Activated CD8-positive, alpha-beta T cell treated with anti-CD3 and anti-CD28 coated beads, Interleukin-2, amount 10 ng/mL, durations not matched to agents 7 days and 5 days (primary cell): ENCODE data around the gene CMTM6. TPM values are rescaled to one million over a fixed set of nuclear protein-coding genes. Genes with fewer than 3 reads are reported as not detected.

Experiments used
- ATAC-seq: fragments of 150-1000 bp; cut with Tn5 transposase; one replicate; pipeline ENCODE4 v1.10.0; 2021; ENCODE audit warnings: moderate library complexity
- CTCF ChIA-PET: fragments of 350-600 bp; sonication (Branson Sonifier 250); formaldehyde crosslinking; loops from one replicate; lab custom pipeline; 2021; ENCODE audit warnings: antibody characterized with exemption; lab: Charles Lee
- POLR2A ChIA-PET: fragments of 350-600 bp; sonication (Branson Sonifier 250); formaldehyde crosslinking; loops from one replicate; lab custom pipeline; 2021; ENCODE audit warnings: antibody characterized with exemption; lab: Charles Lee
- DNase-seq: peaks from one replicate; pipeline ENCODE4 v3.0.0-alpha.2; 2020
- H3K27ac Mint-ChIP-seq: one replicate; pipeline ENCODE4 v1.8.0; 2021; ENCODE audit warnings: mild to moderate bottlenecking, mixed read lengths
- H3K27me3 Mint-ChIP-seq: one replicate; pipeline ENCODE4 v1.8.0; 2021; ENCODE audit warnings: low read depth, mixed read lengths
- H3K36me3 Mint-ChIP-seq: one replicate; pipeline ENCODE4 v1.8.0; 2021; ENCODE audit warnings: low read depth, mixed read lengths
- H3K4me1 Mint-ChIP-seq: one replicate; pipeline ENCODE4 v1.8.0; 2021; ENCODE audit warnings: low read depth, mixed read lengths
- H3K4me3 Mint-ChIP-seq: one replicate; pipeline ENCODE4 v1.8.0; 2021; ENCODE audit warnings: mild to moderate bottlenecking, mixed read lengths
- H3K9me3 Mint-ChIP-seq: one replicate; pipeline ENCODE4 v1.8.0; 2022; ENCODE audit warnings: mixed read lengths; ENCODE audit not compliant: insufficient read depth
- total RNA-seq, 2 experiments: library from RNA; stranded (reverse); gene quantifications; one replicate each; pipeline ENCODE4 v1.2.3, GENCODE V29; 2021

The CMTM6 gene
- total RNA-seq, 2 experiments from 2014 or later = 49.1 to 51.5 TPM

DNA sequence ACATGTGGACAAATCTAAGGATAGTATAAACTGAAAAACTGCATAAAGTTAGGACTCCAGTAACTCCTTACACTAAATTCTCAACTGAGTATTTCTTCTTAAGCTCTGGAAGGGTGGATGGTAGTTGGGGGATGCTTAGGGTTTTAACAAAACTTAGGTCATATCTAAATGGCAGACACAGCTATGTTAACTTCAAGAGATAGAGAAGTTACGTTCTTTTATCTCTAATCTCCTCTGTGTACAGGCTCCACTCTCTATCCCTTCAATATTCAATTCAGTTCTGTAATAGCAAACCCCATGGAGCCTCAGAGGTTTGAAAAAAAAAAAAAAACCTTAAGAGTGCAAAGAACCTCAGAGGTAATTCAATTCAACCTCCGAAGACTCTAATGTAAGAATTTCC, 3.1 kb downstream of the CMTM6 start:
- Mint-ChIP-seq H3K4me1 (peaks cover 38% of the 10 kb centered on the region), H3K27ac (peak overlapping the region; percentile 28), H3K36me3 (peaks cover 21% of the 10 kb centered on the region), H3K4me3 (no peak overlapping the region), H3K27me3 (no peaks in the 10 kb centered on the region), H3K9me3 (no peaks in the 10 kb centered on the region)
- CTCF ChIA-PET = interaction anchor here (1.0 to 2.8 kb wide), 2 partner anchors 11 to 124 kb away, joined by 3 to 13 read pairs; no protein-coding TSS in a partner anchor
- ATAC-seq (no peak), DNase-seq (no peak)
- POLR2A ChIA-PET = no interaction called here

DNA sequence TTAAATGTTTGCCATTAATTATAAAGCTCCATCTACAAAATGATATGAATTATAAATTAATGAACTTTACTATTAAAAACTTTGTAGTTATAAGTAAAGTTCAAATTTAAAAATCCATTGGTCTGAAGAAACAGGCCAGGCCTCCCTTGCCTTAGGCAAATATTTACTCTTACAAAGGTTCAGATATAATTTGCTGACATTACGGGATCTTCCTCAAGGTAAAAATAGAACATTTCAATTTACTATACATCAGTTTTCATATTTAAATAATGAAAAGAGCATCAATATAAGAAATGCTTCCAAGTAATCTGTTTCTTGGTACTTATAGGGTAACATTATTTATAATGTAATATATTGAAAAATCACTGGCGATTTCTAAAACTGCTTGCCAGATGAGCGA, 3.7 kb downstream of the CMTM6 start:
- ChIA-PET POLR2A (no interaction called here), CTCF (interaction anchor here (1.0 kb wide), 2 partner anchors 8 to 10 kb away, joined by 3 read pairs; no protein-coding TSS in a partner anchor)
- H3K27me3 Mint-ChIP-seq = no peaks in the 10 kb centered on the region
- H3K27ac Mint-ChIP-seq = no peak overlapping the region
- no peak for DNase-seq
- no peak for ATAC-seq
- no peaks in the 10 kb centered on the region for H3K9me3 Mint-ChIP-seq
- H3K36me3 Mint-ChIP-seq = peaks cover 21% of the 10 kb centered on the region
- no peak overlapping the region for H3K4me3 Mint-ChIP-seq
- H3K4me1 Mint-ChIP-seq = peaks cover 38% of the 10 kb centered on the region

DNA sequence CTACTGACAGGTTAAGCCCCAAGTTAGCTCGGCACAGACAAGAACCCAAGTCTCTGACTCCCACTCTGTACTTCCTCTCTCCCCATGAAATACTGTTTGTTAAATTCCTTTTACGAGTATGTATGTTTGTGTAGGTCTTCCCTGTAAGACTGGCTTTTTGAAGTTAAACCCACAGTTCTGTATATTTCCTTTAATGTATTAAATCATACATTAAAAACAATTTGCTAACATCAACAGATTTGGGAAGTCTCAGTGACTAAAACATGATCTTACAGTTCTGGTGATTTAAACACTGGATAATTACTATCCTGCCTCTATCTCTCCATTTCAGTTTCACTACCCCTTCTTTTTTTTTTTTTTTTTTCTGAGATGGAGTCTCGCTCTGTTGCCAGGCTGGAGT, 4.4 kb downstream of the CMTM6 start:
- Mint-ChIP-seq H3K4me1 (peaks cover 37% of the 10 kb centered on the region), H3K4me3 (no peak overlapping the region), H3K27ac (no peak overlapping the region), H3K36me3 (peaks cover 21% of the 10 kb centered on the region), H3K27me3 (no peaks in the 10 kb centered on the region), H3K9me3 (no peaks in the 10 kb centered on the region)
- no peak for DNase-seq
- ChIA-PET POLR2A (interaction anchor here (0.8 kb wide), 1 partner anchor 174 kb away, joined by 4 read pairs; no protein-coding TSS in a partner anchor), CTCF (interaction anchor here (0.9 to 1.0 kb wide), 3 partner anchors 9 to 123 kb away, joined by 3 to 4 read pairs (median 3); no protein-coding TSS in a partner anchor)
- no peak for ATAC-seq

DNA sequence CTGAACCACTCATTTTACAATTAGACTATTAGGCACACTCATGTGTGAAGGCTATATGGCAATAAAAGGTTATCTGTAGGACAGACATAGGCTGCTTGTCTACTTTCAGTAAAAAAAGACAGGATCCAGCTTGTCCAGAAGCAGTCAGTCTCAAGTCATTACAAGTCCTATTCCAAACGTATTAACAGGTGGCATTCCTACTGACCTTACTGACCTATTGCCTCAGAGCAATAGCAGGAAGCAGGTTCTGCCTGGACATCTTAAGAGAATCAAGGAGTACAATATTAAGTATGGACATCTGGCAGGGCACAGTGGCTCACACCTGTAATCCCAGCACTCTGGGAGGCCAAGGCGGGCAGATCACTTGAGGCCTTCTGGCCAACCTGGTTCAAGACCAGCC, 7.0 kb downstream of the CMTM6 start:
- ATAC-seq = no peak
- no peaks in the 10 kb centered on the region for H3K9me3 Mint-ChIP-seq
- no peak for DNase-seq
- no peaks in the 10 kb centered on the region for H3K27me3 Mint-ChIP-seq
- ChIA-PET POLR2A (no interaction called here), CTCF (interaction anchor here (0.7 to 1.1 kb wide), 4 partner anchors 12 to 256 kb away, joined by 3 to 4 read pairs (median 3); no protein-coding TSS in a partner anchor)
- H3K27ac Mint-ChIP-seq = no peak overlapping the region
- H3K4me3 Mint-ChIP-seq = no peak overlapping the region
- peaks cover 18% of the 10 kb centered on the region for H3K4me1 Mint-ChIP-seq
- peaks cover 16% of the 10 kb centered on the region for H3K36me3 Mint-ChIP-seq

DNA sequence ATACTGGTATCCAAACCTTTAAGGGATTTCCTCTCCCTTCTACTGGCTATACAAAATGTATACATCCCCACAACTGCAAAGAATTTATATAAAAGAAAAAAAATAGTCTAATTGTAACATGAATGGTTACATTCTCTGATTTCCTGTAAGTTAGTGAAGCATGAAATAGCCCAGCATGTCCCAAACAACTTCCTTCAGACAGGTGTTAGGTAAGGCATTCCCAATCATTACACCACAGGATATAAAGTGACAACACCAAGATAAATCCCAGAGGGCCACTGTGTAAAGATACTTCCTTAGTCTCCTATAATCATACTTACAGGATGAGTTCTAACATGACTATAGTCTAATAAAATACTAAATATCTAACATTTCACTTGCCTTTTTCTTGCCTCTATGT, 7.6 kb downstream of the CMTM6 start:
- Mint-ChIP-seq H3K4me1 (peaks cover 13% of the 10 kb centered on the region), H3K9me3 (no peaks in the 10 kb centered on the region), H3K27me3 (no peaks in the 10 kb centered on the region), H3K27ac (no peak overlapping the region), H3K4me3 (no peak overlapping the region), H3K36me3 (peaks cover 13% of the 10 kb centered on the region)
- DNase-seq = no peak
- no peak for ATAC-seq
- CTCF ChIA-PET = interaction anchor here (0.7 to 1.1 kb wide), 3 partner anchors 12 to 255 kb away, joined by 3 to 4 read pairs (median 3); no protein-coding TSS in a partner anchor
- POLR2A ChIA-PET = interaction anchor here (0.6 kb wide), 1 partner anchor 40 kb away, joined by 4 read pairs; no protein-coding TSS in a partner anchor

DNA sequence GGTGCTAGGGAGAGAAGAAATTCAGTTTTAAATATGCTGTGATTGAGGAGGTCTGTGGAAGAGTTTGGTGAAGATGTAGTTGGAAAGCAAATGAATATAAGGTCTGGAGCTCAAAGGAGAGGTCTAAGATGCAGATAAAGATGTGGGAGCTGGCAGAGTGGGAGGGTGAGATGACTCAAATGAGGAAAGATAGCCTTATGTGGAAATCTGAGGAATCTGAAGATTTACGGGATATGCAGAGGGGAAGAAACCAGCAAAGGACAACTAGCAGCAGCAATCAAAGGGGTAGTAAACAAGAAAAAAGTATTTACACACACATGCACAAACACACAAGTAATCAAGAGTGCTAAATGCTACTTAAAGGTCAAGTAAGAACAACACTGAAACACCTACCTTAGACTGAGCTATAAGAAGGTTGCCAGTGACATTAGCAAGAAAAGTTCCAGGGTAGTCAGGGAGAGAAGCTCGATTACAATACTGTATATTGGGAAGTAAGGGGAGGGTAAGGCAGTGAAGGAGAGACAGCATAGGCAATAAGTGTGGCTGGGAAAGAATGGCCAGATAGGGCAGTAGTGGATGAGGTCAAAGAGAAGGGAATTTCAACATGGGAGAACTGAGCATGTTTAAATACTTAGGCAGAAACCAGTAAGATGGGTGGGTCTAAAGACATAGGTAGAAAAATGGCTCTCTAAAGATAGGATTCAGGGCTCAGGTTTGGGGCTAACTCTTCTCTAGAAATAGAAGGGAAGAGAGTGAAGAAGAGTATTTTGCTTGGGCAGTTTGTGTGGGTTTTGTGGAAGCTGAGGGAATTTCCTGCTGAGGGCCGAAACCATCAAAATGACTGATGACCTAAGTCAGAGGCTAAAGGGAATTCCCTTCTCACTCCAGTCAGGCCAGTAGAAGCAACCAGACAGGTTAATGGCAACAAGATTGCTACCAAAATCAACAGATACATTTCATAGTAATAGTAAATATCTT, 8.9 kb downstream of the CMTM6 start:
- no peaks in the 10 kb centered on the region for H3K27me3 Mint-ChIP-seq
- H3K9me3 Mint-ChIP-seq = no peaks in the 10 kb centered on the region
- ChIA-PET POLR2A (no interaction called here), CTCF (interaction anchor here (0.9 to 1.3 kb wide), 2 partner anchors 26 to 172 kb away, joined by 3 to 5 read pairs; no protein-coding TSS in a partner anchor)
- DNase-seq (no peak), ATAC-seq (no peak)
- peaks cover 11% of the 10 kb centered on the region for H3K36me3 Mint-ChIP-seq
- no peak overlapping the region for H3K4me3 Mint-ChIP-seq
- no peak overlapping the region for H3K27ac Mint-ChIP-seq
- peaks cover 7% of the 10 kb centered on the region for H3K4me1 Mint-ChIP-seq

DNA sequence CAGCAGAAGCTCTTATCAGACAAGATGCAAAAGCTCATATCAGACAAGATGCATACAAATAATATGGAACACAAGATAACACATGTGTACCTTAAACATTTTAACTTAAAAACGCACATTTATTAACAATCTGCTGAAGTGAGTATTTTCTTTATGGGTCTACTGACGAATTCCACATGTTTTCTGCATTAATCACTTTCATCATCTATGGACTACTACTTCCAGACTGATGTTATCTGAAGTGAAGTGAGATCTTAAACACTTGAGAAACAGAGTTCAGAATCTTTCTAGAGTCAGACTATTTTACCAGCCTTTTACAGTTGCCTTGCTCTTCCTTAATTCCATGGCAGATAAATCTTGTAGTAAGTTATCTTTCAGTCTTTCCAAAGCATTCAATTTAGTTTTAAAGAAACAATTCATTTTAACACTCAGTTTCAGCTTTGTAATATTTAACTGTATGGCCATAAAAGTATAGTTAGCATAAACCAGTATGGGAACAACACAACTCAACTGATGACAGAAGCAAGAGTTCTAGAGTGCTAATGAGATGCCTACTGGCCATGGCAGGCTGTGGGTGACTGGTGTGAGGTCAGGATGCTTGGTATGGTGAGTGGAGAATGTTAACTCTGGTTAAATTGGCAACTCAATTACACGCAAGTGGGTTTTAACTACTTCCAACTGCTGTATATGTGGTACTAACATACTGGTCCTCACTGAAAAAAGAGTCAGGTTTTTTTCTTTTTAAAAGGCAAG, 9.8 kb downstream of the CMTM6 start:
- no peaks in the 10 kb centered on the region for H3K27me3 Mint-ChIP-seq
- ChIA-PET POLR2A (no interaction called here), CTCF (interaction anchor here (0.8 to 1.3 kb wide), 6 partner anchors 8 to 252 kb away, joined by 3 to 5 read pairs (median 3); no protein-coding TSS in a partner anchor)
- no peak for DNase-seq
- no peak overlapping the region for H3K4me3 Mint-ChIP-seq
- no peak overlapping the region for H3K27ac Mint-ChIP-seq
- peaks cover 4% of the 10 kb centered on the region for H3K4me1 Mint-ChIP-seq
- H3K36me3 Mint-ChIP-seq = peaks cover 15% of the 10 kb centered on the region
- H3K9me3 Mint-ChIP-seq = no peaks in the 10 kb centered on the region
- no peak for ATAC-seq

DNA sequence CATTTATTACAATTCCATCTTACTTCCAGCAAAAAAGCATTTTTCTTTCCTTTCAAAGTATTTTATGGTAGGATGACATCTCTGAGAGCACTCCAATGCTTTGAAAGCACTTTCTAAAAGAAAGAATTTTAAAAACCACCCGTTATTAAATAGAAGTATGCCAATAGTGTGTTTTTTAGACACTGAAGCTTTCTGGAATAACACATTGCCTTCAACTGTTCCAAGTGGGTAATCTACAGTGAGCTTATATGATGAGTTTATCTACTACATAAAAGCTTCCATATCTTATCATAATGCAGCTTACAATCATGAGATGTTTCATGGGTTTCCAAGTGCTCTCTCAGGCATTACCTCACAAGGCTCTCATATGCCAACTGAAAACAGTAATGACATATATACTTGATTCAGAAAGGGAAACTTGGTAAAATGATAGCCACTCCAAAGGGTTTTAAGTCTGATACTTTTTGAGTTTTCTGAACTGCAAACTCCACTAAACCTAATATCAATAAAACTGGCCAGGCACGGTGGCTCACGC, 14.1 kb downstream of the CMTM6 start:
- ChIA-PET POLR2A (no interaction called here), CTCF (interaction anchor here (1.3 to 1.6 kb wide), 2 partner anchors 8 to 11 kb away, joined by 3 to 4 read pairs; no protein-coding TSS in a partner anchor)
- H3K27me3 Mint-ChIP-seq = no peaks in the 10 kb centered on the region
- H3K27ac Mint-ChIP-seq = no peak overlapping the region
- no peak for DNase-seq
- peaks cover 36% of the 10 kb centered on the region for H3K36me3 Mint-ChIP-seq
- H3K4me1 Mint-ChIP-seq = peaks cover 6% of the 10 kb centered on the region
- H3K4me3 Mint-ChIP-seq = no peak overlapping the region
- ATAC-seq = no peak
- H3K9me3 Mint-ChIP-seq = no peaks in the 10 kb centered on the region

DNA sequence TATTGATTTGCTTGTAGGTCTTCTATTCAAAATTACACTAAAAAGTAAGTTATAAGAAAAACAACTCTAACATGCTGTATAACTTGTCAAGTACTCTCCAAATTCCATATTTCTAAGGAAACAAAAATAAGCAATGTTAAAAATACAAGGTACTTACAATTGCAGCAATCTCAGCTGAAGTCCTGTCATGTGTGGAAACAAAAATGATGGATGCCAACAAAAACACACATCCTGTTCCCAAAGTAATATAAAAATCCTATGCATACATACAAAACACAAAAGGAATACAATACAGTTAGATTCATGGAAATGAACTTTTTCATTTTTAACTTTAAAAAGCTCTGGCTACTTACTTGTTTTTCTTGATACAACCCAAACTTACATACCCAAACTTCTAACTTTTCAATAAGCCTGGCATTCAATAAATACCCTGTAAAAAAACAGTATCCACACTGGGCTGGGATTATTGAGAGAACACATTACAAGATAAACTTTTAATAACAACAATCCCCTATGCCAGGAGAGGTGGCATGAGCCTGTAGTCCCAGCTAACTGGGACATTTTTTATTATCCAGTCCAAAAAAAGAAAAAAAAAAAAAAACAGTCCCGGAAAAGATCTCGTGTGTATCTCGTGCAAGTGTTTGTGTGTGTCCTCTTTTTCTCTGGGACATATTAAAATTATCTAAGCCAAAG, 14.7 kb downstream of the CMTM6 start:
- H3K27ac Mint-ChIP-seq = no peak overlapping the region
- peaks cover 38% of the 10 kb centered on the region for H3K36me3 Mint-ChIP-seq
- H3K4me1 Mint-ChIP-seq = peaks cover 6% of the 10 kb centered on the region
- CTCF ChIA-PET = interaction anchor here (1.6 kb wide), 1 partner anchor 12 kb away, joined by 3 read pairs; no protein-coding TSS in a partner anchor
- H3K27me3 Mint-ChIP-seq = no peaks in the 10 kb centered on the region
- no peaks in the 10 kb centered on the region for H3K9me3 Mint-ChIP-seq
- DNase-seq (no peak), ATAC-seq (no peak)
- H3K4me3 Mint-ChIP-seq = no peak overlapping the region
- POLR2A ChIA-PET = no interaction called here

DNA sequence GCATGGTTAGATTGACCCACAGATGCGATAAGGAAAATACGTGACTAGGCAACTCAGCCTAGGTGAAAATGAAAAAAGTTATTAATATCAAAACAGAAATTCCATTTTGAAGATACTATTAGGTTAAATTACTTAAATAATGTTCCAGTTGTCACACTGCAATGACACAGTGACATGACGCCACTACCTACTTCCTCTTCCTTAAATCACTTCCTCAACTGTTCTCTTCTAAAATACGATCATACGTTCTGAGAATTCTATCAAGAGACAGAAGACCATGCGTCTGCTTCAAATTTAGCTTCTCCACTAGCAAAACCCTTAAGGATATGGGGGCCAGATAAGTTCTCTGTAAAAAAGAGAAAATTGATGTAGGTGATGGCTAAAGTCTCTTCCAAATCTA, 18.2 kb downstream of the CMTM6 start:
- no peaks in the 10 kb centered on the region for H3K27me3 Mint-ChIP-seq
- H3K27ac Mint-ChIP-seq = no peak overlapping the region
- no peak overlapping the region for H3K4me3 Mint-ChIP-seq
- peaks cover 59% of the 10 kb centered on the region for H3K36me3 Mint-ChIP-seq
- peaks cover 13% of the 10 kb centered on the region for H3K4me1 Mint-ChIP-seq
- ChIA-PET POLR2A (no interaction called here), CTCF (interaction anchor here (1.4 to 1.8 kb wide), 2 partner anchors 16 to 110 kb away, joined by 10 read pairs; no protein-coding TSS in a partner anchor)
- no peak for ATAC-seq
- DNase-seq = no peak
- no peaks in the 10 kb centered on the region for H3K9me3 Mint-ChIP-seq
